Gastrocnemius medialis (tissue), 4 donors: ENCODE measurements around the gene DKKL1. TPM values are rescaled to one million over a fixed set of nuclear protein-coding genes. Genes with fewer than 3 reads are reported as not detected.
A peak's percentile ranks its signal among the peaks of the same experiment; 100 is the strongest.

Experiments
- ATAC-seq, 2 donors: fragments of 150-250 bp; one replicate each; pipeline ENCODE4 v1.9.1; 2016
- DNase-seq, 2 donors: peaks; one replicate each; pipeline ENCODE4 v3.0.0-alpha.2; 2019
- H3K27ac ChIP-seq, 4 donors: fragments of 200-600 bp; sonication (generic); 1 replicate in 1 of 4; 2 replicates in 3 of 4; pipeline ENCODE4 v1.5.1; 2016 to 2018; ENCODE audit warnings: mild to moderate bottlenecking in 2 of 4, moderate library complexity in 1 of 4
- H3K27me3 ChIP-seq, 3 donors: fragments of 200-600 bp; sonication (generic) in 2 of 3; 1 replicate in 1 of 3; 2 replicates in 2 of 3; pipeline versions ENCODE4 v1.5.1 to v1.6.0; 2016 to 2019; ENCODE audit warnings: mild to moderate bottlenecking in 1 of 3, moderate library complexity in 1 of 3
- H3K36me3 ChIP-seq, 2 donors: fragments of 200-600 bp; sonication (generic) in 1 of 2; one replicate each; pipeline ENCODE4 v1.5.1; 2017 to 2018
- H3K4me1 ChIP-seq, 2 donors: fragments of 200-600 bp; sonication (generic) in 1 of 2; one replicate each; pipeline ENCODE4 v1.5.1; 2016 to 2017; ENCODE audit warnings: mild to moderate bottlenecking in 2 of 2
- H3K4me3 ChIP-seq, 4 donors: fragments of 200-600 bp; sonication (generic) in 3 of 4; 1 replicate in 1 of 4; 2 replicates in 3 of 4; pipeline ENCODE4 v1.5.1; 2016 to 2019; ENCODE audit warnings: mild to moderate bottlenecking in 2 of 4
- H3K9me3 ChIP-seq, 3 donors: fragments of 200-600 bp; sonication (generic) in 2 of 3; 1 replicate in 1 of 3; 2 replicates in 2 of 3; pipeline ENCODE4 v1.5.1; 2016 to 2019
- POLR2A ChIP-seq, 2 donors: fragments of 450-650 bp; IDR thresholded peaks; one replicate each; pipeline ENCODE4 v1.6.1; 2017; ENCODE audit warnings: antibody characterized with exemption in 2 of 2, mild to moderate bottlenecking in 2 of 2, moderate library complexity in 2 of 2
- in situ Hi-C, 4 donors: fragments of 200-750 bp; cut with MboI; loops; one replicate each; pipeline versions ENCODE4 v1.15.0 to v1.8.0; 2017; ENCODE audit warnings: low sequenced_read_pairs in 4 of 4
- intact Hi-C: fragments of 100-400 bp; cut with DNase I; formaldehyde crosslinking; loops from one replicate; pipeline ENCODE4 v1.15.1; 2023; ENCODE audit warnings: low total_unique reads
- total RNA-seq, 4 donors: library from RNA; depleted of rRNA; stranded (reverse); fragments of >200 nt; gene quantifications; one replicate each; pipeline versions ENCODE4 v1.1.0 to v1.2.3, GENCODE V29; 2016
- TF ChIP-seq, protein P1 (sequence below), 5 experiments: fragments of 450-650 bp in 3 of 5; fragments of 200-600 bp in 2 of 5; sonication (generic) in 2 of 5; IDR thresholded peaks in 4 of 5; conservative IDR thresholded peaks in 1 of 5; 1 replicate in 4 of 5; 2 replicates in 1 of 5; pipeline ENCODE4 v1.5.1; 2016 to 2019; ENCODE audit warnings: antibody characterized with exemption in 5 of 5, mild to moderate bottlenecking in 3 of 5, moderate library complexity in 3 of 5

The DKKL1 gene
- total RNA-seq, 4 donors from 2014 or later = not detected

DNA sequence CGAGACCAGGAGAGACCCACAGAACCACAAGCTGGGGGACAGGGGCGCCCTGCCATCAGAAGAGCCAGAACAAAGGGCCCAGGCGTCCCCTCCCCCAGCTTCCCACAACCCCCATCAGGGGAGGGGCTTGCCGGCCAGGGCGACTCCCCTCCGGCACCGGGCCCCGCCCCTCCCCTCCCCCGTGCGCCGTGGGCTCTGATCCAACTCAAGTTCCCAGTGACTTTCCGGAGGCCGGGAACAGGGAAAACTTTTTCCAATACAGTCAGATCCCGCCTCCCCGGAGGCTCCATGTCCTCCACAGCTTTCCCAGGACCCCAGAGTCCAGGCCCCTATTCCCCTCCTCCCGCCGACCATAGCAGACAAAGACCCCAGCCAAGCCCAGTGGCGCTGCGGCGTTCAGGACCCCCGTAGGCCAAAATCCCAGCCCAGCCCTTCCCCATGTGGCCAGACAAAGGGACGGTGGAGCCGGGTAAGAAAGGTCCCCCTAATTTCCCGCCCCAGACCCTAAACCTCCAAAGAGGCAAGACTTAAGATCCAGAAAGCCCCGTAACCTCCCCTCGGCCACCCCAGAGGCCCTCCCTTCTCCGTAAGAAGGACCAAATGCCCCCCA is 2.1 kb upstream of the DKKL1 start:
- TF ChIP-seq, protein P1, sequence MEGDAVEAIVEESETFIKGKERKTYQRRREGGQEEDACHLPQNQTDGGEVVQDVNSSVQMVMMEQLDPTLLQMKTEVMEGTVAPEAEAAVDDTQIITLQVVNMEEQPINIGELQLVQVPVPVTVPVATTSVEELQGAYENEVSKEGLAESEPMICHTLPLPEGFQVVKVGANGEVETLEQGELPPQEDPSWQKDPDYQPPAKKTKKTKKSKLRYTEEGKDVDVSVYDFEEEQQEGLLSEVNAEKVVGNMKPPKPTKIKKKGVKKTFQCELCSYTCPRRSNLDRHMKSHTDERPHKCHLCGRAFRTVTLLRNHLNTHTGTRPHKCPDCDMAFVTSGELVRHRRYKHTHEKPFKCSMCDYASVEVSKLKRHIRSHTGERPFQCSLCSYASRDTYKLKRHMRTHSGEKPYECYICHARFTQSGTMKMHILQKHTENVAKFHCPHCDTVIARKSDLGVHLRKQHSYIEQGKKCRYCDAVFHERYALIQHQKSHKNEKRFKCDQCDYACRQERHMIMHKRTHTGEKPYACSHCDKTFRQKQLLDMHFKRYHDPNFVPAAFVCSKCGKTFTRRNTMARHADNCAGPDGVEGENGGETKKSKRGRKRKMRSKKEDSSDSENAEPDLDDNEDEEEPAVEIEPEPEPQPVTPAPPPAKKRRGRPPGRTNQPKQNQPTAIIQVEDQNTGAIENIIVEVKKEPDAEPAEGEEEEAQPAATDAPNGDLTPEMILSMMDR (IDR thresholded peaks at IDR 0.05 in 4 of 5, conservative IDR thresholded peaks at IDR 0.05 in 1 of 5) = no peak
- peak; percentile 23 to 53 for TF ChIP-seq POLR2A (IDR thresholded peaks at IDR 0.05)
- ATAC-seq (peak; percentile 16 to 39), DNase-seq (peak; percentile 45 to 51)
- in situ Hi-C loops = no loop called here
- no peaks in the 10 kb centered on the region for H3K9me3 ChIP-seq
- H3K27me3 ChIP-seq = peaks cover 5 to 31% (median 27%) of the 10 kb centered on the region in 3 donors
- intact Hi-C loops = loop anchor here (2.0 kb wide), 1 partner anchor 81 kb away; no protein-coding TSS in a partner anchor
- peak overlapping the region; percentile 82 to 91 (median 84) for H3K27ac ChIP-seq
- no peaks in the 10 kb centered on the region for H3K36me3 ChIP-seq
- H3K4me3 ChIP-seq = peak overlapping the region; percentile 68 to 72 (median 68)
- H3K4me1 ChIP-seq = peaks cover 0 to 14% of the 10 kb centered on the region in 2 donors

DNA sequence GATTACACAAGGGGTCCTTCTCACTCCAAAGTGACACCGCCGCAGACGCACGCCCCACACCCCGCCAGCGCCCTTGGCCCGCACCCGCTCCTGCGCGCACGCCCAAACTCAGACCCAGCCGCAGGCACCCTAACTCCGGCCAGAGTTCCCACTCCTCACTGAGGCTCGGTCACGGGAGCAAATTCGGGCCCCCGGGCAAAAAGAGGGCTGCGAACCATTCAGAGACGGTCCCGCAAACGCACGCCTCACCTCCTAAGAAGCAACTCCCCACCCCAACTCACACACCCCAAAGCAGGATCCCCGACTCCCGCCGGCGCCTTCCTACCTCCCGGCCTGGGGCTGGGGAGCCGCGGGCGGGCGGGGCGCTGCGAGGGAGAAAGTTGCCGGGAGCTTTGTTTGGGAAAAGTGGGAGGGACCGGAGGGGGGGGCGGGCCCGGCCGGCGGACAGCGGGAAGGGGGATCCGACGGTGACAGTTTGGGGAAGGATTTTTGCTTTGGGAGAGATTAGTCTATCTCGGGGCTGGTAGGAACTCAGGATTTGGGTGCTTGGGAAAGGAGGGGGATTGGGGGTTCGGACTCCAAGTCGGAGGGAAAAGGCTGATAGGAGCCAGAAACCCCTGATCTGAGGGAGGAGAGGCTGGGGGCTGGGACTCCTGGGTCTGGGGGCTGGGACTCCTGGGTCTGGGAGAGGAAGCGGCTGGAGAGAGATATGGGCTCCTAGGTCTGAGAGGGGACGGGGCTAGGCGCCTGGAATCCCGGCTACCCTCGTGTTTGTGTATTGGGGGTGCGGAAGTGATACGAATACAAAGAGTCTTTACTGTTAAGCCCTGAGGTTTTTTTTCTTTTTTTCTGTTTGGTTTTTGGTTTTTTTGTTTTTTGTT is 1.4 kb upstream of the DKKL1 start, which contains the start of gene TEAD2:
Gene TEAD2, minus strand, starts transcription at position 369 of the 881 bp plus-strand sequence. CDS start 2,341 bp downstream, outside the sequence.
- intact Hi-C loops = loop anchor here (2.0 kb wide), 1 partner anchor 81 kb away; no protein-coding TSS in a partner anchor
- Histone ChIP-seq H3K4me3 (peak within 1 kb of the TSS; percentile 68 to 72 (median 68)), H3K4me1 (peaks cover 0 to 14% of the 10 kb centered on the region in 2 donors), H3K36me3 (no peaks in the 10 kb centered on the region), H3K27ac (peak within 1 kb of the TSS; percentile 82 to 91 (median 84)), H3K27me3 (peaks cover 5 to 31% (median 27%) of the 10 kb centered on the region in 3 donors), H3K9me3 (no peaks in the 10 kb centered on the region)
- in situ Hi-C loops = no loop called here
- peak; percentile 34 to 39 for DNase-seq
- TF ChIP-seq POLR2A (IDR thresholded peaks at IDR 0.05) = peak in 1 of 2 donors; percentile 26
- TF ChIP-seq, protein P1 (IDR thresholded peaks at IDR 0.05 in 4 of 5, conservative IDR thresholded peaks at IDR 0.05 in 1 of 5) = no peak
- peak; percentile 37 to 40 for ATAC-seq

DNA sequence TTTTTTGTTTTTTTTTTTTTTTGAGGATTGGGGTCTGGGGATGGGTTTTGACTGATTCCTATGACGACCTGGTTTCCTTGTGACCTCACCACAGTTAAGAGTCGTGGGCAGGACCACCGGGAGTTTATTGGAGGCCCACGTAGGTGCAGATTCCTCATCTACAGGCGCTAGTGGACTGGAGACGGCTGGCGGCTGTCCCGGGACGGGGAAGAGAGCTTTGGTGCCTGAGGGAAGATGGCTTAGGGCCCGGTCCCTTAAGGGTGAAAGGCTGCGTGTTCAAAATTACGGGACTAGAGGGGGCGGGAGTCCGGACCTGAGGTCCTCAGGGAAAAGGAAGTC is 779 bp upstream of the DKKL1 start:
- peak; percentile 1 to 19 for ATAC-seq
- Histone ChIP-seq H3K4me3 (peak overlapping the region; percentile 68 to 72 (median 68)), H3K36me3 (no peaks in the 10 kb centered on the region), H3K27ac (peak overlapping the region; percentile 82 to 91 (median 84)), H3K27me3 (peaks cover 5 to 31% (median 27%) of the 10 kb centered on the region in 3 donors), H3K4me1 (peaks cover 0 to 14% of the 10 kb centered on the region in 2 donors), H3K9me3 (no peaks in the 10 kb centered on the region)
- peak in 1 of 2 donors; percentile 23 for DNase-seq
- in situ Hi-C loops (no loop called here), intact Hi-C loops (loop anchor here (2.0 kb wide), 1 partner anchor 80 kb away; no protein-coding TSS in a partner anchor)
- no peak for TF ChIP-seq POLR2A (IDR thresholded peaks at IDR 0.05)
- TF ChIP-seq, protein P1 (IDR thresholded peaks at IDR 0.05 in 4 of 5, conservative IDR thresholded peaks at IDR 0.05 in 1 of 5) = no peak

DNA sequence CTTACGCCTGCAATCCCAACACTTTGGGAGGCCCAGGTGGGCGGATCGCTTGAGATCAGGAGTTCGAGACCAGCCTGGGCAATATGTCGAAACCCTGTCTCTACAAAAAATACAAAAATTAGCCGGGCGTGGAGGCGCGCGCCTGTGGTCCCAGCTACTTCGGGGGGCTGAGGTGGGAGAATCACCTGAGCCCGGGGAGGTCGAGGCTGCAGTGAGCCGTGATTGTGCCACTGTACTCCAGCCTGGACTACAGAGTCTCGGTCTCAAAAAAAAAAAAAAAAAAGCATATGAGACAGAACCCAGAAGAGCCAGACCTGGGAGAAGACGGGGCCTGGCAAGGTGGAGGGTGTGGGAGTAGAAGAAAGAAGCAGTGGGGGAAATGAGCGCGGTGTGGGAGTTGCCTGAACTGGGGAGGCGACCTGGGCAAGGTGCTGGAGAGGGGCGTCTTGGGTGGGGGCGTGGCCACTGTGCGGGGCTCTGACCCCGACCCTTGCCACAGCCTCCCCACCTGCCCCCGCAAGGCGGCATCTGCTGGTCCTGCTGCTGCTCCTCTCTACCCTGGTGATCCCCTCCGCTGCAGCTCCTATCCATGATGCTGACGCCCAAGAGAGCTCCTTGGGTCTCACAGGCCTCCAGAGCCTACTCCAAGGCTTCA is 533 bp downstream of the DKKL1 start:
- Histone ChIP-seq H3K27ac (peak overlapping the region in 3 of 4 donors; percentile 16 to 55 (median 51)), H3K9me3 (peaks cover 0 to 3% (median 0%) of the 10 kb centered on the region in 3 donors), H3K4me3 (peak overlapping the region; percentile 68 to 72 (median 68)), H3K36me3 (no peaks in the 10 kb centered on the region), H3K27me3 (peaks cover 5 to 31% (median 27%) of the 10 kb centered on the region in 3 donors), H3K4me1 (peaks cover 0 to 14% of the 10 kb centered on the region in 2 donors)
- no peak for TF ChIP-seq POLR2A (IDR thresholded peaks at IDR 0.05)
- TF ChIP-seq, protein P1 (IDR thresholded peaks at IDR 0.05 in 4 of 5, conservative IDR thresholded peaks at IDR 0.05 in 1 of 5) = no peak
- ATAC-seq (no peak), DNase-seq (no peak)
- in situ Hi-C loops = no loop called here
- intact Hi-C loops = no loop called here
